ENCODE results near the gene PLCG1. TPM values are rescaled to one million over a fixed set of nuclear protein-coding genes. Genes with fewer than 3 reads are reported as not detected.

Gene PLCG1
- total and polyA plus RNA-seq, 9 of the 15 experiments (the other 6 are each of a cell fraction or from before 2014, with no cell fraction given): 1.7 to 67.0 (median 34.8) TPM

GRCh38 chr20:41218466-41218865, 81.1 kb downstream of the PLCG1 start (continued):
- TF ChIP-seq NR2C2 (CRISPR knock-in tag; IDR thresholded peaks at IDR 0.05) (no peak), NR2C2 (tag; IDR thresholded peaks at IDR 0.05) (no peak), MLX (CRISPR knock-in tag; conservative IDR thresholded peaks at IDR 0.05) (no peak), ELK3 (CRISPR knock-in tag; IDR thresholded peaks at IDR 0.05) (no peak), ZKSCAN8 (CRISPR knock-in tag; IDR thresholded peaks at IDR 0.05) (no peak), MEF2D (tag; conservative IDR thresholded peaks at IDR 0.05; ENCODE audit: low read depth) (no peak), FOXM1 (IDR thresholded peaks at IDR 0.05; ENCODE audit: low read depth) (no peak), FOXM1 (CRISPR knock-in tag; IDR thresholded peaks at IDR 0.05; ENCODE audit: low read depth) (no peak), KAT8 (IDR thresholded peaks at IDR 0.05; ENCODE audit: low read depth) (no peak), LARP7 (IDR thresholded peaks at IDR 0.05) (no peak)

- H3K4me3 ChIP-seq: no peak overlapping the region
- no peaks in the 10 kb centered on the region for H3K9me3 ChIP-seq (replicated peaks; ENCODE audit: control insufficient read depth, insufficient read depth, low read depth, low read length)
- in situ Hi-C loops (cut with MboI): no loop called here
- no peak for TF ChIP-seq ZNF184 (CRISPR knock-in tag; IDR thresholded peaks at IDR 0.05)
- TF ChIP-seq ZBTB34 (CRISPR knock-in tag; IDR thresholded peaks at IDR 0.05): no peak
- no peaks in the 10 kb centered on the region for H3K9me1 ChIP-seq (ENCODE audit: control insufficient read depth, insufficient read depth, low read length)
- no peaks in the 10 kb centered on the region for H3K27me3 ChIP-seq (ENCODE audit: control insufficient read depth in 2 of 2, insufficient read depth in 2 of 2, low read length in 2 of 2)
- ATAC-seq (no peak), FAIRE-seq (peak; percentile 44), DNase-seq (ENCODE audit: extremely low read depth in 1 of 4, low spot score in 3 of 4) (no peak)
- ChIA-PET CTCF (ENCODE audit: low intra/inter-chr PET ratio) (no interaction called here), POLR2A (interaction anchor here (0.8 to 1.2 kb wide), 2 partner anchors 64 to 340 kb away, joined by 4 read pairs; no protein-coding TSS in a partner anchor)
- no peak overlapping the region for H3K9ac ChIP-seq (ENCODE audit: insufficient read depth in 1 of 2, low read depth in 2 of 2, low read length in 2 of 2)
- H3K4me2 ChIP-seq (ENCODE audit: insufficient read depth, low read length): no peak overlapping the region
- no TSS peak for BruUV-seq (replicated peaks)
- no peaks in the 10 kb centered on the region for H4K20me1 ChIP-seq (replicated peaks; ENCODE audit: control insufficient read depth, insufficient read depth, low read length)
- H3K79me2 ChIP-seq (ENCODE audit: control insufficient read depth, insufficient read depth, low read length): no peaks in the 10 kb centered on the region
- H2AFZ ChIP-seq (ENCODE audit: low read depth, low read length): no peak overlapping the region
- H3K4me1 ChIP-seq (replicated peaks in 1 of 2; ENCODE audit: control insufficient read depth in 2 of 2, insufficient read depth in 2 of 2, low read length in 2 of 2): no peaks in the 10 kb centered on the region
- no peaks in the 10 kb centered on the region for H3K36me3 ChIP-seq (ENCODE audit: control insufficient read depth, insufficient read depth, low read length)
- WGBS (ENCODE audit: insufficient coverage, low coverage, missing lambda C conversion rate): 68% methylated on average over 2 of the region's 2 CpGs
- no peak overlapping the region for H3K27ac ChIP-seq (ENCODE audit: extremely low read depth, low read depth, low read length)
- intact Hi-C loops (cut with micrococcal nuclease): no loop called here
Observed at GRCh38 chr20:41219824-41220223, 82.5 kb downstream of the PLCG1 start.
